Activated B cell treated with CpG ODN at 0.5 μM for 24 hours (primary cell): ENCODE results near the gene RABGAP1L. TPM values are rescaled to one million over a fixed set of nuclear protein-coding genes. Genes with fewer than 3 reads are reported as not detected.

Experiments
- ATAC-seq: fragments of 200-7000 bp; cut with Tn5 transposase; one replicate; pipeline ENCODE4 v1.10.0; 2021; ENCODE audit warnings: low read depth, mild to moderate bottlenecking, moderate library complexity
- CTCF ChIA-PET: fragments of 350-600 bp; sonication (Branson Sonifier 250); formaldehyde crosslinking; loops from one replicate; lab custom pipeline; 2021; ENCODE audit warnings: antibody characterized with exemption; lab: Charles Lee
- POLR2A ChIA-PET: fragments of 350-600 bp; sonication (Branson Sonifier 250); formaldehyde crosslinking; loops from one replicate; lab custom pipeline; 2021; ENCODE audit warnings: antibody characterized with exemption; lab: Charles Lee
- DNase-seq: peaks from one replicate; pipeline ENCODE4 v3.0.0; 2022
- H3K27ac Mint-ChIP-seq: one replicate; pipeline ENCODE4 v1.8.0; 2020; ENCODE audit warnings: mixed read lengths
- H3K27me3 Mint-ChIP-seq: one replicate; pipeline ENCODE4 v1.8.0; 2021; ENCODE audit warnings: mixed read lengths
- H3K36me3 Mint-ChIP-seq: one replicate; pipeline ENCODE4 v1.8.0; 2021; ENCODE audit warnings: low read depth, mixed read lengths
- H3K4me1 Mint-ChIP-seq: one replicate; pipeline ENCODE4 v1.8.0; 2021; ENCODE audit warnings: mixed read lengths
- H3K4me3 Mint-ChIP-seq: one replicate; pipeline ENCODE4 v1.8.0; 2020; ENCODE audit warnings: mild to moderate bottlenecking, mixed read lengths
- H3K9me3 Mint-ChIP-seq: one replicate; pipeline ENCODE4 v1.8.0; 2020; ENCODE audit warnings: mixed read lengths
- intact Hi-C: fragments of 100-400 bp; cut with micrococcal nuclease; formaldehyde crosslinking; loops from one replicate; pipeline ENCODE4 v1.15.1; 2024
- total RNA-seq: library from RNA; stranded (reverse); gene quantifications from 2 replicates; pipeline ENCODE4 v1.2.3, GENCODE V29; 2022
- TF ChIP-seq, protein P1 (sequence below): fragments of 200-600 bp; IDR thresholded peaks from one replicate; pipeline ENCODE4 v1.8.0; 2022; ENCODE audit warnings: antibody characterized with exemption, mild to moderate bottlenecking

Gene RABGAP1L
- total RNA-seq, 1 donor from 2014 or later: 126 TPM

- no peak for DNase-seq
- Mint-ChIP-seq H3K36me3 (no peaks in the 10 kb centered on the region), H3K27ac (no peak overlapping the region), H3K4me3 (no peak overlapping the region), H3K27me3 (peaks cover 4% of the 10 kb centered on the region), H3K4me1 (peaks cover 2% of the 10 kb centered on the region), H3K9me3 (no peaks in the 10 kb centered on the region)
- TF ChIP-seq, protein P1, sequence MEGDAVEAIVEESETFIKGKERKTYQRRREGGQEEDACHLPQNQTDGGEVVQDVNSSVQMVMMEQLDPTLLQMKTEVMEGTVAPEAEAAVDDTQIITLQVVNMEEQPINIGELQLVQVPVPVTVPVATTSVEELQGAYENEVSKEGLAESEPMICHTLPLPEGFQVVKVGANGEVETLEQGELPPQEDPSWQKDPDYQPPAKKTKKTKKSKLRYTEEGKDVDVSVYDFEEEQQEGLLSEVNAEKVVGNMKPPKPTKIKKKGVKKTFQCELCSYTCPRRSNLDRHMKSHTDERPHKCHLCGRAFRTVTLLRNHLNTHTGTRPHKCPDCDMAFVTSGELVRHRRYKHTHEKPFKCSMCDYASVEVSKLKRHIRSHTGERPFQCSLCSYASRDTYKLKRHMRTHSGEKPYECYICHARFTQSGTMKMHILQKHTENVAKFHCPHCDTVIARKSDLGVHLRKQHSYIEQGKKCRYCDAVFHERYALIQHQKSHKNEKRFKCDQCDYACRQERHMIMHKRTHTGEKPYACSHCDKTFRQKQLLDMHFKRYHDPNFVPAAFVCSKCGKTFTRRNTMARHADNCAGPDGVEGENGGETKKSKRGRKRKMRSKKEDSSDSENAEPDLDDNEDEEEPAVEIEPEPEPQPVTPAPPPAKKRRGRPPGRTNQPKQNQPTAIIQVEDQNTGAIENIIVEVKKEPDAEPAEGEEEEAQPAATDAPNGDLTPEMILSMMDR: no peak
- intact Hi-C loops: no loop called here
- ATAC-seq: no peak
- ChIA-PET POLR2A (no interaction called here), CTCF (no interaction called here)
These were observed 875.5 kb downstream of the RABGAP1L start for GRCh38 chr1:175034775-175035174.

GRCh38 chr1:175035865-175036264 is 876.5 kb downstream of the RABGAP1L start:
- CTCF ChIA-PET: interaction anchor here (0.9 kb wide), 1 partner anchor 89 kb away, joined by 3 read pairs; no protein-coding TSS in a partner anchor
- intact Hi-C loops: no loop called here
- Mint-ChIP-seq H3K36me3 (no peaks in the 10 kb centered on the region), H3K27ac (no peak overlapping the region), H3K4me1 (no peaks in the 10 kb centered on the region), H3K4me3 (no peak overlapping the region), H3K27me3 (peaks cover 4% of the 10 kb centered on the region), H3K9me3 (no peaks in the 10 kb centered on the region)
- TF ChIP-seq, protein P1: no peak
- ATAC-seq: no peak
- POLR2A ChIA-PET: no interaction called here
- DNase-seq: no peak

GRCh38 chr1:175036476-175036875 is 877.2 kb downstream of the RABGAP1L start:
- intact Hi-C loops: no loop called here
- no peak overlapping the region for H3K4me3 Mint-ChIP-seq
- CTCF ChIA-PET: interaction anchor here (0.9 kb wide), 1 partner anchor 89 kb away, joined by 3 read pairs; no protein-coding TSS in a partner anchor
- TF ChIP-seq, protein P1: no peak
- no peak overlapping the region for H3K27ac Mint-ChIP-seq
- H3K4me1 Mint-ChIP-seq: no peaks in the 10 kb centered on the region
- no peak for DNase-seq
- POLR2A ChIA-PET: no interaction called here
- ATAC-seq: no peak
- peaks cover 4% of the 10 kb centered on the region for H3K27me3 Mint-ChIP-seq
- H3K9me3 Mint-ChIP-seq: no peaks in the 10 kb centered on the region
- no peaks in the 10 kb centered on the region for H3K36me3 Mint-ChIP-seq

DNA sequence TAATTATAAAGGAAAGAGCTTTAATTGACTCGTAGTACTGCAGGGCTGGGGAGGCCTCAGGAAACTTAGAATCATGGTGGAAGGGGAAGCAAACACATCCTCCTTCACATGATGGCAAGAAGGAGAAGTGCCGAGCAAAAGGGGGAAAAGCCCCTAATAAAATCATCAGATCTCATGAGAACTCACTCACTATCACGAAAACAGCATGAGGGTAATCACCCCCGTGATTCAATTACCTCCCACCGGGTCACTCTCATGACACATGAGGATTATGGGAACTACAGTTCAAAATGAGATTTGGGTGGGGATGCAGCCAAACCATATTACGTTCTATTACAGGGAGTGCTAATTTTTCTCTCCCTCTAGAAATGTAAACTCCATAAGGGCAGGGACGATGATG is 878.1 kb downstream of the RABGAP1L start:
- TF ChIP-seq, protein P1: no peak
- POLR2A ChIA-PET: no interaction called here
- no peak for DNase-seq
- Mint-ChIP-seq H3K4me1 (no peaks in the 10 kb centered on the region), H3K27me3 (peaks cover 6% of the 10 kb centered on the region), H3K4me3 (no peak overlapping the region), H3K36me3 (no peaks in the 10 kb centered on the region), H3K27ac (no peak overlapping the region), H3K9me3 (no peaks in the 10 kb centered on the region)
- intact Hi-C loops: no loop called here
- no peak for ATAC-seq
- CTCF ChIA-PET: no interaction called here

- TF ChIP-seq, protein P1: no peak
- Mint-ChIP-seq H3K27ac (no peak overlapping the region), H3K4me3 (no peak overlapping the region), H3K9me3 (no peaks in the 10 kb centered on the region), H3K4me1 (no peaks in the 10 kb centered on the region), H3K36me3 (no peaks in the 10 kb centered on the region), H3K27me3 (peaks cover 9% of the 10 kb centered on the region)
- ChIA-PET POLR2A (no interaction called here), CTCF (interaction anchor here (1.4 kb wide), 1 partner anchor 11 kb away, joined by 4 read pairs; no protein-coding TSS in a partner anchor)
- intact Hi-C loops: no loop called here
- DNase-seq (no peak), ATAC-seq (no peak)
These were observed 881.1 kb downstream of the RABGAP1L start for GRCh38 chr1:175040324-175040879.
